ENCODE measurements around the gene KRT1.
"Not testable (repeated sequence)": the region's sequence is repeated elsewhere in the genome, so short reads cannot be mapped to it uniquely, and the experiment has no call there.

Gene KRT1

GRCh38 chr12:52681526-52682380 is 1.5 kb upstream of the KRT1 start:
- DNase-seq, result no peak

- no peak for DNase-seq
Measured at GRCh38 chr12:52679875-52680274, 332 bp downstream of the KRT1 start.

DNA sequence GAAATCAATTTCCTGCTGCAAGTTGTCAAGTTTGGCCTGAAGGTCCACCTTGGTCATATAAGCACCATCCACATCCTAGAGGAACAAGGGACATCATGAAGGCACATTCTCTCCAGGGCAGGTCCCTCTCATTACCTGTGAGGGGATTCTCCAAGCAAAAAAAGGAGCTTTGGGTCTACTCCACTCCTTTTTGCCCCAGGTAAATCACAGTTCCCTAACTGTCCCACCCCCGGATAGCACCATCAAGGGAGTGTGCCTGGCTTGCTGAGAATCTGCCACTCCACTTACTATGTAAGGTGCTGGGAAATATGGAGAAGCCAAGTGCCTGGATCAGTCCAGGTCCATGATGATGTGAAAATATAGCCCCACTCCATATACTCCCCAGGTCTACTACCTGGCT is 2.5 kb downstream of the KRT1 start:
- no peak for DNase-seq

DNA sequence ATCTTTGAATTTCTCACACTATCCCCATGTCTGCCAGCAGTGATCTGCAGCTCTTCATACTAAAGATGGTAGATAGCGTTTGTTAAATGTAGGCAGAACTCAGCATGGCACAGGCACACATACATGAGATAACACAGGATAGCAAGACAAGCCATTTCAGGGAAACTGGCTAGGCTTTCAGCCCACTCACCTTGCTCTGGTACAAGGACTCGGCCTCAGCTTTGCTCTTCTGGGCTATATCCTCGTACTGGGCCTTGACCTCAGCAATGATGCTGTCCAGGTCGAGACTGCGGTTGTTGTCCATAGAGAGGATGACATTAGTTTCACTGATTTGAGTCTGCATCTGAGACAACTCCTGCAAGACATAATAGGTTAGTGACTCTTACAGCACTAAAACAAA is 3.1 kb downstream of the KRT1 start:
- DNase-seq, result no peak

- no peak for DNase-seq
Measured at GRCh38 chr12:52676163-52676562, 4.0 kb downstream of the KRT1 start.

GRCh38 chr12:52675301-52675701 is 4.9 kb downstream of the KRT1 start:
- no peak for DNase-seq

GRCh38 chr12:52674433-52674775 is 5.8 kb downstream of the KRT1 start:
- no peak for DNase-seq

GRCh38 chr12:52673713-52674432 is 6.3 kb downstream of the KRT1 start:
- no peak for DNase-seq

- DNase-seq, result no peak
Measured at GRCh38 chr12:52673217-52673616, 7.0 kb downstream of the KRT1 start.

DNA sequence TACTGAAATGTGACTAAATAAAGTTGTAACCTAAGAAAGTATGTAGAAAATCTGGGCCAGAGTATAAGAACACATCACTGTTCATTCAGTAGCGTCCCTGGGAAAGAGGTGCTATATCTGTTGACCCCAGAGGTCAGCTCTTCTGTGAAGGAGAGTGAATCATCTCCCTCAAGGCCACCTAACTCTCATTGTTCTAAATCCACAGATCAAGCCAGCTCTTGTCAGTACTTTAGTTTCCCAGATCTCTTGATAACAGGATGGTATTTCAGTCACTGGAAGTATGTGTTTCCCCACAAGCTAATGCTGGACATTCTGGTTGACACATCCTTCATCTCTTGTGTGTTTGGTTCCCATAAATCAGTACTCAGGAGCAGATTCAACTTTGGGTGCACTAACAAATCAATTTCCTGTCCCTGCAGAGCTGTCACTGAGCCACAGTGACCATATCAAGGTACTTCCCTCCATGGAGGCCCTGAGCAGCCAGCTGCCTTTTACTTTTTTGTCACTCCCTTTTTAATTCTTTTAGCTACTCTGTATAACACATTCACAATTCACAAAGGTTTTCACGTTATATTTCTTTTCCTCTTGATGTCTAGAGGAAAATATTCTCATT is 7.8 kb downstream of the KRT1 start:
- no peak for DNase-seq

DNA sequence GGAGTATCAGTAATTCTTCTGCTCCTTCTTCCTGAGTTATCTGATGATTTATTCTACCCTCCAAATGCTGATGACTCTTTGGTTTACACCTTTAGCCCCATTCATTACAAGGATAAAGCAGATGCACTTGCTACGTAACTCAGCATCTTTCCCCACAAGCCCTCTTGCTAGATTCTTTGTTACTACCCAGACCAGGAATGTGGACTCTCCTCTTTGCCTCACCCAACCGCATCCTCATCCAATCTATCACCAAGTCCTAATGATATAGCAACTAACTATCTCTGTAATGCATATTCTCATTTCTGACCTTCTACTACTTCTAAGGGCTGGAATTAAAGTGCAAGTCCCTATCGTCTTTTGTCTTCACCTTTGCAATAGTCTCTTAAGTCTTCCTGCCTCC is 9.2 kb downstream of the KRT1 start:
- DNase-seq, result no peak

GRCh38 chr12:52670506-52670905 is 9.7 kb downstream of the KRT1 start:
- DNase-seq, result no peak

DNA sequence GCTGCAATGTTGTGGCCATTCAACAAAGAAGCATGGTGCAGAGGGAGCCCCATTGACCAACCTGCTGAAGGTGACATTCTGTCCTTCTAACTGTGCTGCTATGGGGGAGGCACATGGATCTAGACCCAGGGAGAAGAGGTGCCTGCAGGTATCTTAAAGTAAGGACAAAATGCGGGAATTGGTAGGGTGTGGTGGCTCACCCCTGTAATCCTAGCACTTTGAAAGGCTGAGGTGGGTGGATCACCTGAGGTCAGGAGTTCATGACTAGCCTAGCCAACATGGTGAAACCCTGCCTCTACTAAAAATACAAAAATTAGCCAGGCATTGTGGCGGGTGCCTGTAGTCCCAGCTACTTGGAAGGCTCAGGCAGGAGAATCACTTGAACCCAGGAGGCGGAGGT is 10.3 kb downstream of the KRT1 start:
- not testable (repeated sequence) for DNase-seq

- DNase-seq, result no peak
Measured at GRCh38 chr12:52669426-52669825, 10.8 kb downstream of the KRT1 start.

DNA sequence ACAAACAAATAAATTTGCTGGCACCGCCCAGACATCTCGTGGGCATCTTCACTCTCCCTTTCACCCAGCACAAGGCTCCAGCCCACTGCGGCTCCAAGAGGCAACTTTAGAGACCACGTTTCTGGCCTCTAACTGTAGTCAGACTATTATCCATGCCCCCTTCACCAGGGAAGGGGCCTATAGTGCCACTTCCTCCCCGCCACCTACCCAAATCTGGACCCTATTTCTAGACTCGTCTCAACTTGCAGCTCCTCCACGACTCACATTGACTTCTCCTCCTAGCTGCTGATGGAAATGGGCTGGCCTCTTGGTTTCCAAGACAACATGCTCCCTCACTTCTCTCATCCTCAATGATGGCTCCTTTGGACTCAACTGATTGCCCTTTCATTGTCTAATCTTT is 12.3 kb downstream of the KRT1 start:
- DNase-seq, result no peak

DNA sequence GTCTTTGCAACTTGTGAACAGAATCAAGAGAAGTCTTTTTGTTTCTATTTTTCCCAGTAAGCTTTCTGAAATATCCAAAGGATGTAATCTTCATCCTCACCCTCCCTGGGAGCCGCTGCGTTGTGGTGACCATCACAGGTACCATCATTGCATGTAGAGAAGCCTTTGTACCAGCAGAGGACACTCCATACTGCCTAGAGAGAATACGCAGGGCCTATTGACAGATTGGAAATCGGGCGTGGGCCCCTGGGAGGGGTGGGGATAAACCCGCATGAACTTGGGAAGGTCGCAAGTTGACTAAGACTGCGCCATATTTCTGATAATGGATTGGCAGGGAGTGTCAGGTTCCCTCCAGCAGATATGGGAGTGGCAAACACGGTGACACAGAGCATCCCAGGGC is 12.7 kb downstream of the KRT1 start:
- no peak for DNase-seq

GRCh38 chr12:52666471-52666870 is 13.7 kb downstream of the KRT1 start:
- DNase-seq, result no peak

DNA sequence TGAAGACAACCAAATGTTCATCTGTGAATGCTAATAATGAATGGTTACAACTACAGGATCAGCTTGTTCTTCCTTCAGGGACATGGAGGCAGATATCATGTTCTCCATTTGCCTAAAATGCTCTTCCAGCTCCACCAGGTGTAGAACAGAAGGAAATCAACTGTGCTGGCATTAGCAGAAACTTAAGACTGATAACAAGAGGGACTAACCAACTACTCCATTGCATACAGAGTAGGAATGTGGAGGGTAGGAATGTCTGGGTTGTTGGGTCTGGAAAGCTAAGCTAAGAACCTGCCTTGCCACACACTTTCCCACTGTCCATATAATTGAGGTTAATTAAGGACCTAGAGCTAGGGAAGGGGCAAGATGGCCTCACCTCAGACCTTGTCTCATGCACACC is 16.8 kb downstream of the KRT1 start:
- DNase-seq, result no peak

DNA sequence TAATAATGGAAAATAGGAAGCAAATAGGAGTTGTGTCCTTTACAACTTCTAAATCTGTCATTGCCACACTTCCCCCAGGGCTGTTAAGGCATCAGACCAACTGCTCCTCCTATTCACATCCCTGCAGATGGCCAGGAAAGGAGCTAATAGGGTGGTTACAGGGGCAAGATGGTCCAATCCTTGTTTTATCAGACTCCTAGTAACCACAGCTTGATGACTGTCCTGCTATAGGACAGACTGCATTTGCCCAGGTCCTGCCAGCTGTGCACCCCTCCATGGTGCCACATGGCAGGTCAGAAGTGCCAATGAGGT is 17.3 kb downstream of the KRT1 start:
- DNase-seq, result no peak

DNA sequence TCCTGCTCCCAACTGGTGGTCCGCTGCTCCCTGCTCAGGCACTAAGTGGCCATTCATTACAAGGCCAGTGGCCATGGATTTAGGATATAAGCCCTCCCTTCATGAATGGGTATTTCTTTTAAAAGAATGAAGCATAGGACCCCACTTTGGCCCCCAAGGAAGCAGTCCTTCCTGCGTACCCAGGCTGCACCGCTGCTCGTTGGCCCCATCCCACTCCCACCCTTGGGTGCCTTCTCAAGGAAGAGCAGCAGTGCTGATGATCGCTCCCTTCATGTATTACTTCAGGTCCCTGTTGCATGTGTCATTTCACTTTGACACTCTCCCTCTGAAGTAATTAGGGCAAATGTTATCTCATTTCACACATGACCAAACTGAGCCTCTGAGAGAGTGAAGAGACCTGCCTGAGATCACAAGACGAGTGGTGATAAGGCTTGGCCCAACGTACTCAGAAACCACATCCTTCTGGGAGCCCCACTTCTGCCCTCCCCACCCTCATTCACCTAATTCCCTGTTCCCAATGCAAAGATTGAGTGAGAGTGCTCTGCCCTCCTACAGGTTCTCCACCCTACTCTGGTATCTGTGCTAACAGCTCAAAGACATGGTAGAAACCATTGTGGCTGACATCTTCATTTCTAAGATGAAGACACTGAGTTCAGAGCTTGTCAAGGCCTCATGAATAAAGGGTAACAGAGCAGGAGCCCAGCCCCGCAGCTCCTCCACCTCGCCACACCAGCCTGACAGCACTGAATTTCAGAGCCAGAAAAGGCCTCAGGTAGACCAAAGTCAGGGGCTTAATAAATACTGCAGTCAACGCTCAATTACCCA is 17.9 kb downstream of the KRT1 start:
- DNase-seq, result no peak

GRCh38 chr12:52661668-52662067 is 18.5 kb downstream of the KRT1 start:
- DNase-seq, result no peak

DNA sequence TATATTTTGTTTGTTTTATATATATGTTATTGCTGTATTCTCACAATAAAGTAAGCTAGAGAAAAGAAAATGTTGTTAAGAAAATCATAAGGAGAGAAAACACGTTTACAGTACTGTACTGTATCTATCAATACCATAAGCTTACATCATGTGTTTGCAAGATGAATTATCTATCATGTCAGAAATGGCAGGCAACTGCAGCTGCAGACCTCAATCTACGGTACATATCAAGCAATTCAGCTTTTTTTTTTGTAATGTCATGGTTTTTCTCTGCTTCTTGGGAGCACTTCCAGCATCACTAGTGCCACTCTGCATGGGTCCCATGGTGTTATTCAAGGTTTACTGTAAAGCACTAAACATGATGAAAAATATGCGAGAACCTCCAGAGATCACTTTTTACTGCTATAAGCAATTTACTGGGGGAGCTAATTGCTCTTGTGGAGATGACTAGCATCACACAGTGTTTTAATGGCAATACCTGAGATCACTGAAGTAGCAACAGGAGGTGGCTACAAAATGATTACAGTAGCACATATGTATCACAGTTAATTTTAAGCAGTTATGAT is 19.2 kb downstream of the KRT1 start:
- DNase-seq, result no peak

DNA sequence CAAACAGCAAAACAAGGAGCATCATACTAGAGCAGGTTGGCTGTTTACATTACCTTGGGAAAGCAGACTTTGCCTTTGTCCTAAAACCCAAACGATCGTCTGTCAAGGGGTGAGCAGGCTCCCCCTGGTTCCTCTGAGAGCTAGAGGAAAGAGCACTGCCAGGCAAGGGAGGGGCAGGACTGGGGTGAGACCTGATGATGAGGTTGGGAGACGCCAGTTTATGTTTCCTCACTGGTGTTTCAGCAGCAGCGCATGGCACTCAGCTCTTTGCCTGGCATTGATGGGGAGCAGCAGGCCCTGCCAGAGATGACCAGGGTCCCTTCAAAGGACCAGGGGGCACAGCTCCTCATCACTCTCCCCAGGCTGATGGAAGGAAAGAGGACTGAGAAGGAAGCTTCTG is 20.3 kb downstream of the KRT1 start:
- no peak for DNase-seq
